ENCODE data around the gene EFCAB11. TPM values are rescaled to one million over a fixed set of nuclear protein-coding genes. Genes with fewer than 3 reads are reported as not detected.

Gene EFCAB11
- polyA plus RNA-seq, 1 donor: 23.7 TPM

GRCh38 chr14:89771251-89771650, 183.3 kb downstream of the EFCAB11 start:
- DNase-seq: no peak

GRCh38 chr14:89767861-89768268, 186.7 kb downstream of the EFCAB11 start:
- DNase-seq: no peak

- no peak for DNase-seq
These were observed 187.4 kb downstream of the EFCAB11 start for GRCh38 chr14:89767131-89767530.

- DNase-seq: no peak
These were observed 189.2 kb downstream of the EFCAB11 start for GRCh38 chr14:89765346-89765745.

- DNase-seq: no peak
These were observed 194.4 kb downstream of the EFCAB11 start for GRCh38 chr14:89760086-89760485.

- no peak for DNase-seq
These were observed 197.1 kb downstream of the EFCAB11 start for GRCh38 chr14:89757313-89757939.

GRCh38 chr14:89755816-89756215, 198.7 kb downstream of the EFCAB11 start:
- DNase-seq: no peak

GRCh38 chr14:89753828-89754412, 200.6 kb downstream of the EFCAB11 start:
- no peak for DNase-seq

- DNase-seq: no peak
These were observed 203.6 kb downstream of the EFCAB11 start for GRCh38 chr14:89750908-89751392.

- DNase-seq: no peak
These were observed 204.2 kb downstream of the EFCAB11 start for GRCh38 chr14:89750281-89750755.

- DNase-seq: no peak
These were observed 206.5 kb downstream of the EFCAB11 start for GRCh38 chr14:89748004-89748403.

GRCh38 chr14:89747126-89747525, 207.4 kb downstream of the EFCAB11 start:
- no peak for DNase-seq

- DNase-seq: no peak
These were observed 207.9 kb downstream of the EFCAB11 start for GRCh38 chr14:89746654-89747053.

- DNase-seq: no peak
These were observed 208.4 kb downstream of the EFCAB11 start for GRCh38 chr14:89746135-89746534.

Other genes with a start within 250 kb of the EFCAB11 start
- 29.4 TPM for gene TDP1, start 1.2 kb upstream of the EFCAB11 start, polyA plus RNA-seq (ENCODE audit: insufficient read length)
- gene KCNK13, start 107.3 kb upstream of the EFCAB11 start, polyA plus RNA-seq (ENCODE audit: insufficient read length): 0.15 TPM

All from left kidney (tissue), 2 donors.